ENCODE measurements around the gene HAUS5.

Gene HAUS5

DNA sequence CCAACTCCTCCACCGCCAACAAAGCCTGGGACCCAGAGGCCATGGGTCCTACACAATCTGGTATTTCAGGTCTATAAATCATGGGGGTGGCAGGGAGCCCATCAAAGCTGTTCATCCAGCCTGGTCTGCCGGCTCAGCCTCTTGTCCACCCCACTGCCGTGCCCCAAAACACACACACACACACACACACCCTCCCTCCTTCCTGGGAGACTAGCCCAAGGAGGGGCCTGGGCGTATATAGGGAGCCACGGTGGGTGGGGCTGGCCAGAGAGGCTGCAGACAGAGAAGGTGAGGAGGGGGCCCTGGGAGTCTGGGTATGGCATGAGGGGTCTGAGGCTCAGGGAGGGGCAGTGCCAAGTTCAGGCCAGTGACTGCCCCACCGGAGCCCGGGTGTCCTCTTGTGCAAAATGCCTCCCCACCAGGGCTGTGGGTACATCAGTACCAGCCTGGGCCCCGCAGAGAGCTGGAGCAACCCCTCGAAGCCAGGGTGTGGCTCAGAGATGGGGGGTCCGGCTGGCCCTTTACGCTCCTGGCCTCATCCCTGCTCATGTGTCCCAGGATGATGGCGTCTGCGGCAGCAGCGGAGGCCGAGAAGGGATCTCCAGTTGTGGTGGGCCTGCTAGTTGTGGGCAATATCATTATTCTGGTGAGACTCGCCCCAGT, 53.8 kb downstream of the HAUS5 start, which contains the start of gene UPK1A:
Gene UPK1A (plus strand): TSS at position 267 of the 663 bp plus-strand sequence. CDS start 296 bp downstream, at position 563.
- H3K27ac ChIP-seq = no peak within 1 kb of the TSS
- TF ChIP-seq, protein P1, sequence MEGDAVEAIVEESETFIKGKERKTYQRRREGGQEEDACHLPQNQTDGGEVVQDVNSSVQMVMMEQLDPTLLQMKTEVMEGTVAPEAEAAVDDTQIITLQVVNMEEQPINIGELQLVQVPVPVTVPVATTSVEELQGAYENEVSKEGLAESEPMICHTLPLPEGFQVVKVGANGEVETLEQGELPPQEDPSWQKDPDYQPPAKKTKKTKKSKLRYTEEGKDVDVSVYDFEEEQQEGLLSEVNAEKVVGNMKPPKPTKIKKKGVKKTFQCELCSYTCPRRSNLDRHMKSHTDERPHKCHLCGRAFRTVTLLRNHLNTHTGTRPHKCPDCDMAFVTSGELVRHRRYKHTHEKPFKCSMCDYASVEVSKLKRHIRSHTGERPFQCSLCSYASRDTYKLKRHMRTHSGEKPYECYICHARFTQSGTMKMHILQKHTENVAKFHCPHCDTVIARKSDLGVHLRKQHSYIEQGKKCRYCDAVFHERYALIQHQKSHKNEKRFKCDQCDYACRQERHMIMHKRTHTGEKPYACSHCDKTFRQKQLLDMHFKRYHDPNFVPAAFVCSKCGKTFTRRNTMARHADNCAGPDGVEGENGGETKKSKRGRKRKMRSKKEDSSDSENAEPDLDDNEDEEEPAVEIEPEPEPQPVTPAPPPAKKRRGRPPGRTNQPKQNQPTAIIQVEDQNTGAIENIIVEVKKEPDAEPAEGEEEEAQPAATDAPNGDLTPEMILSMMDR (conservative IDR thresholded peaks at IDR 0.05) = no peak

DNA sequence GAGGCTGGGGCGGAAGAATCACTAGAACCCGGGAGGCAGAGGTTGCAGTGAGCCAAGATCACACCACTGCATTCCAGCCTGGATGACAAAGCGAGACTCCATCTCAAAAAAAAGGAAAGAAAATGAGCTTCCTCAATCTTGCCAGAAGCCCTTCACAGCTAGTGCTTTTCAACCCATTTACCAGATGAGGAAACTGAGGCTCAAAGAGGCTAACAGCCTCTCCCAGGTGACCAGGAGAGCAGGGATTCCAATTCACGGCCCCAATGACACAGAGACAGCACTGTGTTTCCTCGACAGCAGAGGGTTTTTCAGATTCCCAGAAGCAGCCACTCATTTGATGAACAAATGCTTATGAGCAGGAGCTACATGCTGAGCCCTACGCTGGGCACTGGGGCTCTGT, 57.0 kb downstream of the HAUS5 start:
- TF ChIP-seq, protein P1 (conservative IDR thresholded peaks at IDR 0.05) = no peak
- H3K27ac ChIP-seq = no peak overlapping the region

DNA sequence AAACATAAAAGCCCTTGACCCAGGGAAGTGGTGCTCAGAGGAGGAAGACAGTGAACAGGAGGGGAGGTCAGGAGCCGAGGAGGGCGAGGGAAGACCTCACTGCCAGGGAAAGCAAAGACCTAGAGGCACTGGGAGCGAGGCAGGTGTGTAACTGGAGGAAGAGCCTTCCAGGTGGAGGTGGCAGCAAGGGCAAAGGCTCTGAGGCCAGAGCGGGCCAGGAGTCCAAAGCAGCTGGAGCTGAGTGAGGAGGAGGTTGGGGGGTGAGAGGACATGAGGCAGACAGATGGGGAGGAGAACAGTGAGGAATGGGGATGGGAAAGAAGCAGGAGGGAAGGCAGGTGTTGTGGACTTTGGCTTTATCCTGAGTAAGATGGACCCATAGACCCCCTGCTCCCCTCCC, 57.4 kb downstream of the HAUS5 start:
- TF ChIP-seq, protein P1 (conservative IDR thresholded peaks at IDR 0.05) = no peak
- no peak overlapping the region for H3K27ac ChIP-seq

DNA sequence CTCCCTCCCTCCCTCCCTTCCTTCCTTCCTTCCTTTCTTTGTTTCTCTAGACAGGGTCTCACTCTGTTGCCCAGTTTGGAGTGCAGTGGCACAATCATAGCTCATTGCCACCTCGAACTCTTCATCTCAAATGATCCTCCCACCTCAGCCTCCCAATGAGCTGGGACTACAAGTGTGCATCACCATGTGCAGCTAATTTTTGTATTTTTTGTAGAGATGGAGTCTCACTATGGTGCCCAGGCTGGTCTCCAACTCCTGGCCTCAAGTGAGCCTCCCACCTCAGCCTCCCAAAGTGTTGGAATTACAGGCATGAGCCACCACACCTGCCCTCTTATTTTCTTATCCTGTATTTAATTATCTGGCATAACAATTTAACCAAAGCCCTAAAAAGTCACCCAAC, 58.2 kb downstream of the HAUS5 start:
- H3K27ac ChIP-seq = no peak overlapping the region
- TF ChIP-seq, protein P1 (conservative IDR thresholded peaks at IDR 0.05) = no peak

DNA sequence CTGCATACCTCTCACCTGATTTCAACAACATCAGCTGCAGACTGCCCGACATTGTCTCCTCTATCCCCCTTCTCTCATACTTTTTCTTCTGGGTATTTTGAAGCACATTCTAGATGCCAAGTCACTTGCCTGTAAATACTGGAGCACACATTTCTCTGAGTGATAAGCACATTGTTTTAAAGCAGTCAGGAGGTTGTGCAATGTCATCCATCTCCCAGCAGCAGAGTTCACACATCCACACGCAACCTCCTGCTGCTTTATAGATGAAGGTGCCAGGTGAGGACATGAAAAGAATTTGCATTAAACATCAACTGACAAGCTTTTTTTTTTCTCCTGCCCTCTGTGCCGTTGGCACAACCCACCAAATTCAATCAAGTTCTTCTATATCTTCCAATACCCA, 59.3 kb downstream of the HAUS5 start:
- H3K27ac ChIP-seq = no peak overlapping the region
- TF ChIP-seq, protein P1 (conservative IDR thresholded peaks at IDR 0.05) = no peak

DNA sequence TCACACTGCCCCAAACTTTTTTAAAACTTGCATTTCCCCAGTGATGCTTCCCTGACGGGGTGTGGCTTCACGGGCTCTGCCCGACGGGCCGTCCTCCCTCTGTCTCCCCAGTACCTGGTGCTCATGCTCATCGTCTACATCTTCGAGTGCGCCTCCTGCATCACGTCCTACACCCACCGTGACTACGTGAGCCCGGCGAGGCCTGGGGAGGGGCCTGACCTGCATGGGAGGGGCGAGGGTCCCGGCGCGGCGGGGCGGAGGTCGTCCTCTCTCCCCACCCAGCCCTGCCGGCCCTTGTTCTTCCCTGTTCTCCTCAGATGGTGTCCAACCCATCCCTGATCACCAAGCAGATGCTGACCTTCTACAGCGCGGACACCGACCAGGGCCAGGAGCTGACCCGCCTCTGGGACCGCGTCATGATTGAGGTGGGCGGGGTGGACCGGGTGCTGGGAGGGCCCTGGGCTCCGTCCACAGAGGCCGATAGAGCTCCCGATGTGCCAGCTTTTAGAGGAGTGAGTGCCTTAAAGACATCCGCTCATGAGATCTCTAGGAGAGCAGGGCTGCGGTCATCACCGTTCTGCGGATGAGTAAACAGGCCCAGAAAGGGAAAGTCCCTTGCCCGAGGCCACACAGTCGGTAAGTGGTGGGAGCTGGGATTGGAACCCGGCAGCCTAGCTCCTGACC, 60.7 kb downstream of the HAUS5 start:
- TF ChIP-seq, protein P1 (conservative IDR thresholded peaks at IDR 0.05) = no peak
- H3K27ac ChIP-seq = no peak overlapping the region
